GM21390 (cell line): ENCODE data around the gene COASY.
"Not testable (repeated sequence)": the region's sequence is repeated elsewhere in the genome, so short reads cannot be mapped to it uniquely, and the experiment has no call there.

Experiments
- ATAC-seq: cut with Tn5 transposase; IDR thresholded peaks from one replicate; pipeline ENCODE4 v1.9.1; 2021; ENCODE audit not compliant: unreplicated experiment

The COASY gene

DNA sequence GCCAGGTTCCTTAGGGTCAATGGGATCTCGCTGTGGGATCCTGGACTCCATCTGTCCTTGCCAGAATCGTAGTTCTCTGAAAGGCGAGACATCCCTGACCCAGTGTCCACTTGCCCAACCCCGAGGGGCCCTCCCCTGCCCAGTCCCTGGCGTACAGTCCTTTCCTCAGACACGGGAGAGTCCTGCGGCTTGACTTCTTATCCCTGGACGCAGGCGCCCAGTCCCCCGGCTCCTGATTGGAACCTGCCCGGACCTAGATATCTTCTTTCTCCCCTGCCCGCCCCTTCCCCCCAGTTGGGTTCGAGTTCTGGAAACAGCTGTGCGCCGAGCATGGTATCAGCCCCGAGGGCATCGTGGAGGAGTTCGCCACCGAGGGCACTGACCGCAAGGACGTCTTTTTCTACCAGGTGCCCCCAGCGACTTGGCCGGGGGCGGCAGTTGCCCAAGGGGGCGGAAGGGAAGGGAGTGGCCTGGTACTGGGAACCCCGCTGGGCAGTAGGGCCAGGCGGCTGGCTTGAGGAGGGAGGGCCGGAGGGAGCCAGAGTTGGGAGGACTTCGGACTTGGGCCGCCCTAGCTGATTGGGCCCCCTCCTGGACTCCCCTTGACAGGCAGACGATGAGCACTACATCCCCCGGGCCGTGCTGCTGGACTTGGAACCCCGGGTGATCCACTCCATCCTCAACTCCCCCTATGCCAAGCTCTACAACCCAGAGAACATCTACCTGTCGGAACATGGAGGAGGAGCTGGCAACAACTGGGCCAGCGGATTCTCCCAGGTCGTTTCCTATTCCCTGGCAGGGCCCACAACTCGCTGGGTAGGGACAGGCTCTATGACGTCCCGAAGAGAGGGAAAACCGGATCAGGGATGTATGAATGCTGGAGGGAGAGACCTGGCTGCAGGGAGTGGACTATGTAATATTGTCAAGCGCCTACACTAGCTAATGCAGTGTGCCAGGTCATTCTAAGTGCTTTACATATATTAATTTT, 48.2 kb downstream of the COASY start:
- not testable (repeated sequence) for ATAC-seq

- ATAC-seq = no peak
Observed at GRCh38 chr17:42612013-42612412, 50.1 kb downstream of the COASY start.

- no peak for ATAC-seq
Observed at GRCh38 chr17:42613699-42614295, 51.8 kb downstream of the COASY start.
